Measurements from ENCODE around the gene TMC8.

DNA sequence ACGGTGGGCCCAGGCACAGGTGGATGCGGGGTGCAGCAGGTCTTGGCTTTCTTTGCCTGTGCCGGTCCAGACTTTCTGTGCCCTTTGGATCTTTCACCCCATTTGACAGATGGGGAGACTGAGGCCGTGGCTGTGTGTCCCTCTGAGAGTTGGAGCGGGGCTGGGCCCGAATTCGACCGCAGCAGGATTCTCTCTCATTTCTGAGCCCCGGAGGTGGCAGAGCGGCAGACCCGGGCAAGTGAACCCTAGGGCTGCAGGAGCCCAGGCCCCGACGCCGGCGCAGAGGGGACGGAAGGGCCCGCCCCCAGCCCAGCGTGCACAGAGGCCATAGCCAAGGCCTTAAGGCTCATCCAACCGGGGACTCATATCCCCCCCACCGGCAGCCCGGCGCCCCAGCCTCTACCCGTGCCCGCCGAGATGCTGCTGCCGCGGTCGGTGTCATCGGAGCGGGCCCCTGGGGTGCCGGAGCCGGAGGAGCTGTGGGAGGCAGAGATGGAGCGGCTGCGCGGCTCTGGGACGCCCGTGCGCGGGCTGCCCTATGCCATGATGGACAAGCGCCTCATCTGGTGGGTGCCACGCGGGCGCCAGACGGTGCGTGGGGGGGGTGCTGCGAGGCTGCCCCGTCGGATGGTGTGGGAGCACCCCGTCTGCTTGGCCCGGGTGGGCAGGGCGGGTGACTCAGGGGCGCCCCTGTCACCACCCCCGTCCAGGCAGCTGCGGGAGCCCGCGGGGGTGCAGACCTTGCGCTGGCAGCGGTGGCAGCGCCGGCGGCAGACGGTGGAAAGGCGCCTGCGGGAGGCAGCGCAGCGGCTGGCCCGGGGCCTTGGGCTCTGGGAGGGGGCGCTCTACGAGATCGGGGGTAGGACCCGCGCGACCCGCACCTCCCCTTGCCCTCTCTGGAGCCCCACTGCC is 857 bp downstream of the TMC8 start:
- TF ChIP-seq EP300 (IDR thresholded peaks at IDR 0.05) (no peak), POLR2AphosphoS5 (IDR thresholded peaks at IDR 0.05) (no peak)

Measured in stomach (tissue), 4 donors.